NOMO-1 treated with dmso at 0.1 percent for 144 hours (cell line): ENCODE results near the gene GNAQ.

ENCODE experiments used
- DNase-seq: peaks from one replicate; lab custom pipeline; 2025; ENCODE audit not compliant: unreplicated experiment; lab: John Stamatoyannopoulos, UW

Gene GNAQ

GRCh38 chr9:77826621-77827020, 205.0 kb downstream of the GNAQ start:
- DNase-seq = no peak

GRCh38 chr9:77826116-77826515, 205.5 kb downstream of the GNAQ start:
- no peak for DNase-seq

- no peak for DNase-seq
Measured at GRCh38 chr9:77825361-77825760, 206.2 kb downstream of the GNAQ start.

- DNase-seq = no peak
Measured at GRCh38 chr9:77820293-77820954, 211.2 kb downstream of the GNAQ start.

GRCh38 chr9:77819657-77820056, 212.0 kb downstream of the GNAQ start:
- no peak for DNase-seq

- DNase-seq = no peak
Measured at GRCh38 chr9:77817590-77818311, 213.9 kb downstream of the GNAQ start.

- DNase-seq = no peak
Measured at GRCh38 chr9:77816641-77817341, 214.8 kb downstream of the GNAQ start.

GRCh38 chr9:77815260-77815659, 216.4 kb downstream of the GNAQ start:
- DNase-seq = no peak

- no peak for DNase-seq
Measured at GRCh38 chr9:77811832-77812231, 219.8 kb downstream of the GNAQ start.

GRCh38 chr9:77810637-77811119, 220.9 kb downstream of the GNAQ start:
- no peak for DNase-seq

GRCh38 chr9:77810047-77810446, 221.6 kb downstream of the GNAQ start:
- DNase-seq = no peak

GRCh38 chr9:77809552-77809951, 222.1 kb downstream of the GNAQ start:
- DNase-seq = no peak

GRCh38 chr9:77808751-77809081, 222.9 kb downstream of the GNAQ start:
- no peak for DNase-seq

- DNase-seq = no peak
Measured at GRCh38 chr9:77807846-77808750, 223.5 kb downstream of the GNAQ start.

GRCh38 chr9:77807281-77807683, 224.3 kb downstream of the GNAQ start:
- no peak for DNase-seq

GRCh38 chr9:77806741-77807140, 224.9 kb downstream of the GNAQ start:
- DNase-seq = no peak

GRCh38 chr9:77805810-77806209, 225.8 kb downstream of the GNAQ start:
- DNase-seq = no peak

- DNase-seq = no peak
Measured at GRCh38 chr9:77803423-77803822, 228.2 kb downstream of the GNAQ start.

GRCh38 chr9:77802515-77803293, 228.9 kb downstream of the GNAQ start:
- DNase-seq = no peak

- no peak for DNase-seq
Measured at GRCh38 chr9:77802064-77802463, 229.5 kb downstream of the GNAQ start.
